ENCODE measurements around the gene RALY. TPM values are rescaled to one million over a fixed set of nuclear protein-coding genes. Genes with fewer than 3 reads are reported as not detected.

The RALY gene
- total RNA-seq, 2 experiments from 2014 or later, result 136 to 163 TPM

- Histone ChIP-seq H3K4me1 (ENCODE audit: insufficient read depth, low read length, poor library complexity, severe bottlenecking) (peaks cover 6% of the 10 kb centered on the region), H4K20me1 (ENCODE audit: insufficient read depth, low read length) (peaks cover 11% of the 10 kb centered on the region), H3K9me2 (ENCODE audit: insufficient read depth, low read length) (no peaks in the 10 kb centered on the region), H3K4me3 (ENCODE audit: low read depth, low read length, poor library complexity, severe bottlenecking) (no peak overlapping the region), H3K79me2 (ENCODE audit: insufficient read depth, low read depth, low read length) (peaks cover 89% of the 10 kb centered on the region), H3K9me3 (ENCODE audit: low read length) (no peaks in the 10 kb centered on the region), H3K4me2 (ENCODE audit: low read length) (no peak overlapping the region), H2AFZ (ENCODE audit: low read length) (no peak overlapping the region), H3K36me3 (ENCODE audit: insufficient read depth, low read length) (peaks cover 49% of the 10 kb centered on the region), H3K27ac (ENCODE audit: low read depth, low read length, poor library complexity, severe bottlenecking) (no peak overlapping the region)
- intact Hi-C loops (cut with micrococcal nuclease; ENCODE audit: unreplicated experiment), result no loop called here
- no peak for TF ChIP-seq EZH2phosphoT487 (IDR thresholded peaks at IDR 0.05; ENCODE audit: borderline replicate concordance, low read depth, low read length)
- TF ChIP-seq CTCF (conservative IDR thresholded peaks at IDR 0.05; ENCODE audit: low read length), result no peak
- DNase-seq (ENCODE audit: low spot score), result no peak
- POLR2A ChIA-PET, result interaction anchor here (0.6 to 0.9 kb wide), 2 partner anchors 68 to 1335 kb away, joined by 3 read pairs; no protein-coding TSS in a partner anchor
- no TSS peak for BruUV-seq (replicated peaks)
- CTCF ChIA-PET (ENCODE audit: unreplicated experiment), result no interaction called here
Observed at GRCh38 chr20:34047010-34047687, 53.4 kb downstream of the RALY start.

- peaks cover 44% of the 10 kb centered on the region for H3K36me3 ChIP-seq (ENCODE audit: insufficient read depth, low read length)
- H3K4me2 ChIP-seq (ENCODE audit: low read length), result no peak overlapping the region
- ChIA-PET POLR2A (interaction anchor here (0.6 to 1.0 kb wide), 3 partner anchors 40 to 467 kb away, joined by 3 to 5 read pairs (median 3); no protein-coding TSS in a partner anchor), CTCF (ENCODE audit: unreplicated experiment) (no interaction called here)
- DNase-seq (ENCODE audit: low spot score), result no peak
- no peaks in the 10 kb centered on the region for H3K9me2 ChIP-seq (ENCODE audit: insufficient read depth, low read length)
- no TSS peak for BruUV-seq (replicated peaks)
- peaks cover 11% of the 10 kb centered on the region; the same call in 1 of the 2 replicates for H4K20me1 ChIP-seq (ENCODE audit: insufficient read depth, low read length)
- no peak overlapping the region for H3K4me3 ChIP-seq (ENCODE audit: low read depth, low read length, poor library complexity, severe bottlenecking)
- H3K9me3 ChIP-seq (ENCODE audit: low read length), result no peaks in the 10 kb centered on the region
- no peak overlapping the region for H3K27ac ChIP-seq (ENCODE audit: low read depth, low read length, poor library complexity, severe bottlenecking)
- intact Hi-C loops (cut with micrococcal nuclease; ENCODE audit: unreplicated experiment), result no loop called here
- H3K79me2 ChIP-seq (ENCODE audit: insufficient read depth, low read depth, low read length), result peaks cover 87% of the 10 kb centered on the region
- no peak overlapping the region for H2AFZ ChIP-seq (ENCODE audit: low read length)
- TF ChIP-seq CTCF (conservative IDR thresholded peaks at IDR 0.05; ENCODE audit: low read length) (no peak), EZH2phosphoT487 (IDR thresholded peaks at IDR 0.05; ENCODE audit: borderline replicate concordance, low read depth, low read length) (no peak)
- H3K4me1 ChIP-seq (ENCODE audit: insufficient read depth, low read length, poor library complexity, severe bottlenecking), result peaks cover 6% of the 10 kb centered on the region
Observed at GRCh38 chr20:34047917-34048316, 54.2 kb downstream of the RALY start.

- no TSS peak for BruUV-seq (replicated peaks)
- H2AFZ ChIP-seq (ENCODE audit: low read length), result no peak overlapping the region
- no peak overlapping the region for H3K4me3 ChIP-seq (ENCODE audit: low read depth, low read length, poor library complexity, severe bottlenecking)
- H3K9me2 ChIP-seq (ENCODE audit: insufficient read depth, low read length), result no peaks in the 10 kb centered on the region
- no peak overlapping the region for H3K27ac ChIP-seq (ENCODE audit: low read depth, low read length, poor library complexity, severe bottlenecking)
- ChIA-PET CTCF (ENCODE audit: unreplicated experiment) (no interaction called here), POLR2A (interaction anchor here (1.0 kb wide), 1 partner anchor 119 kb away, joined by 4 read pairs; no protein-coding TSS in a partner anchor)
- no peak for TF ChIP-seq EZH2phosphoT487 (IDR thresholded peaks at IDR 0.05; ENCODE audit: borderline replicate concordance, low read depth, low read length)
- TF ChIP-seq CTCF (conservative IDR thresholded peaks at IDR 0.05; ENCODE audit: low read length), result no peak
- H3K4me2 ChIP-seq (ENCODE audit: low read length), result no peak overlapping the region
- H4K20me1 ChIP-seq (ENCODE audit: insufficient read depth, low read length), result peaks cover 11% of the 10 kb centered on the region; the same call in 1 of the 2 replicates
- peaks cover 40% of the 10 kb centered on the region for H3K36me3 ChIP-seq (ENCODE audit: insufficient read depth, low read length)
- no peaks in the 10 kb centered on the region for H3K9me3 ChIP-seq (ENCODE audit: low read length)
- peaks cover 87% of the 10 kb centered on the region for H3K79me2 ChIP-seq (ENCODE audit: insufficient read depth, low read depth, low read length)
- DNase-seq (ENCODE audit: low spot score), result no peak
- intact Hi-C loops (cut with micrococcal nuclease; ENCODE audit: unreplicated experiment), result no loop called here
- H3K4me1 ChIP-seq (ENCODE audit: insufficient read depth, low read length, poor library complexity, severe bottlenecking), result peaks cover 6% of the 10 kb centered on the region
Observed at GRCh38 chr20:34049389-34049788, 55.7 kb downstream of the RALY start.
